Lung (tissue), 12 donors: ENCODE data around the gene NRG3. TPM values are rescaled to one million over a fixed set of nuclear protein-coding genes. Genes with fewer than 3 reads are reported as not detected.
"Not testable (repeated sequence)": the region's sequence is repeated elsewhere in the genome, so short reads cannot be mapped to it uniquely, and the experiment has no call there.

Experiments used
- ATAC-seq: fragments of 200-7000 bp; cut with Tn5 transposase; one replicate; pipeline ENCODE4 v1.9.1; 2020; ENCODE audit warnings: moderate number of reproducible peaks; ENCODE audit not compliant: insufficient read depth, low FRiP score
- DNase-seq, 3 donors: peaks; one replicate each; pipeline ENCODE4 v3.0.0-alpha.2; 2013 to 2017
- H3K27ac ChIP-seq, 2 donors: one replicate each; pipeline ENCODE4 v1.5.1; 2013; ENCODE audit warnings: mild to moderate bottlenecking in 2 of 2, moderate library complexity in 2 of 2, control low read depth in 1 of 2, inconsistent platforms in 1 of 2, low read depth in 1 of 2, low read length in 1 of 2
- H3K27me3 ChIP-seq, 3 donors: one replicate each; pipeline ENCODE4 v1.5.1; 2013; ENCODE audit warnings: low read length in 2 of 3; ENCODE audit not compliant: control insufficient read depth in 3 of 3, insufficient read depth in 3 of 3
- H3K36me3 ChIP-seq, 4 donors: one replicate each; pipeline ENCODE4 v1.5.1; 2013; ENCODE audit warnings: low read length in 4 of 4, mild to moderate bottlenecking in 1 of 4, moderate library complexity in 1 of 4; ENCODE audit not compliant: control insufficient read depth in 4 of 4, insufficient read depth in 4 of 4
- H3K4me1 ChIP-seq, 5 donors: one replicate each; pipeline ENCODE4 v1.5.1; 2013; ENCODE audit warnings: low read length in 5 of 5, mild to moderate bottlenecking in 2 of 5, moderate library complexity in 1 of 5; ENCODE audit not compliant: control insufficient read depth in 5 of 5, insufficient read depth in 5 of 5
- H3K4me3 ChIP-seq: one replicate; pipeline ENCODE4 v1.5.1; 2013; ENCODE audit warnings: mild to moderate bottlenecking, control low read depth, moderate library complexity
- H3K9ac ChIP-seq, 2 donors: one replicate each; pipeline ENCODE4 v1.5.1; 2013; ENCODE audit warnings: low read length in 2 of 2, control low read depth in 1 of 2; ENCODE audit not compliant: insufficient read depth in 1 of 2
- H3K9me3 ChIP-seq, 4 donors: one replicate each; pipeline ENCODE4 v1.5.1; 2013; ENCODE audit warnings: low read length in 3 of 4, mild to moderate bottlenecking in 1 of 4, moderate library complexity in 1 of 4; ENCODE audit not compliant: control insufficient read depth in 4 of 4, insufficient read depth in 3 of 4
- CTCF ChIP-seq: IDR thresholded peaks from 2 replicates; pipeline ENCODE4 v1.5.1; 2012; ENCODE audit warnings: mild to moderate bottlenecking; ENCODE audit errors: control extremely low read depth, extremely low read depth
- WGBS, 2 donors: extraction: QIAGEN DNeasy Blood & Tissue Kit; methylation state at CpG; one replicate each; pipeline ENCODE4 v1.1.7; 2013; 5-methylcytosine and 5-hydroxymethylcytosine counted together
- polyA plus RNA-seq, 2 donors: library from polyadenylated mRNA; stranded (reverse); fragments of 200-250 nt; gene quantifications; one replicate each; pipeline ENCODE4 v1.2.1, GENCODE V29; 2013
- total RNA-seq, 2 donors: library from RNA; depleted of rRNA in 1 of 2; stranded (reverse); fragments of >200 nt in 1 of 2; gene quantifications; one replicate each; pipeline ENCODE4 v1.2.1, GENCODE V29; 2014 to 2021
- donor health status: control.
- donor health status: control.
- donor health status: Bipolar disorder and iron deficiency.
- donor health status: healthy.
- donor health status: DM: yes; HTN: yes; CAD: no.

The NRG3 gene
- total and polyA plus RNA-seq, 4 donors = 0.49 to 2.0 (median 0.84) TPM

- Histone ChIP-seq H3K9ac (no peak overlapping the region), H3K4me1 (peaks cover 0 to 4% (median 0%) of the 10 kb centered on the region in 5 donors), H3K36me3 (no peaks in the 10 kb centered on the region), H3K27me3 (no peaks in the 10 kb centered on the region), H3K9me3 (no peaks in the 10 kb centered on the region), H3K4me3 (no peak overlapping the region), H3K27ac (no peak overlapping the region)
- ATAC-seq (no peak), DNase-seq (peak; percentile 61 to 77 (median 62))
- TF ChIP-seq CTCF = no peak
- 76 to 79% methylated on average over 5 of the region's 5 CpGs for WGBS, 2 donors
These were observed 786.7 kb downstream of the NRG3 start for GRCh38 chr10:82661701-82662100.

- Histone ChIP-seq H3K27ac (no peak overlapping the region), H3K4me1 (no peaks in the 10 kb centered on the region), H3K9me3 (peaks cover 0 to 1% (median 0%) of the 10 kb centered on the region in 4 donors), H3K27me3 (no peaks in the 10 kb centered on the region), H3K36me3 (no peaks in the 10 kb centered on the region), H3K9ac (no peak overlapping the region), H3K4me3 (no peak overlapping the region)
- DNase-seq (no peak), ATAC-seq (no peak)
- 77 to 82% methylated on average over 4 of the region's 4 CpGs for WGBS, 2 donors
- TF ChIP-seq CTCF = no peak
These were observed 793.4 kb downstream of the NRG3 start for GRCh38 chr10:82668221-82668895.

GRCh38 chr10:82674036-82674435 is 799.0 kb downstream of the NRG3 start:
- DNase-seq (no peak), ATAC-seq (no peak)
- no peak overlapping the region for H3K4me3 ChIP-seq
- no peaks in the 10 kb centered on the region for H3K4me1 ChIP-seq
- TF ChIP-seq CTCF = no peak
- no peak overlapping the region for H3K27ac ChIP-seq
- H3K36me3 ChIP-seq = no peaks in the 10 kb centered on the region
- no peak overlapping the region for H3K9ac ChIP-seq
- H3K27me3 ChIP-seq = no peaks in the 10 kb centered on the region
- H3K9me3 ChIP-seq = peaks cover 0 to 5% (median 0%) of the 10 kb centered on the region in 4 donors

- H3K9ac ChIP-seq, DNase-seq, H3K4me3 ChIP-seq, H3K27me3 ChIP-seq, H3K27ac ChIP-seq, H3K4me1 ChIP-seq, H3K36me3 ChIP-seq, H3K9me3 ChIP-seq, ATAC-seq: not testable (repeated sequence)
- 86 to 92% methylated on average over 9 of the region's 9 CpGs for WGBS, 2 donors
These were observed 802.9 kb downstream of the NRG3 start for GRCh38 chr10:82677932-82678331.

- H3K27me3 ChIP-seq, H3K4me3 ChIP-seq, H3K9me3 ChIP-seq, H3K4me1 ChIP-seq, H3K36me3 ChIP-seq, DNase-seq, H3K9ac ChIP-seq, H3K27ac ChIP-seq, ATAC-seq: not testable (repeated sequence)
- 70 to 79% methylated on average over 6 of the region's 6 CpGs for WGBS, 2 donors
These were observed 803.5 kb downstream of the NRG3 start for GRCh38 chr10:82678451-82678850.
